RWPE1 (cell line): ENCODE data around the gene ABHD10.

ENCODE experiments used
- CTCF ChIA-PET: fragments of 350-600 bp; sonication (Branson Sonifier 250); formaldehyde crosslinking; extraction: SDS; loops from one replicate; lab custom pipeline; 2021; lab: Yijun Ruan, JAX
- POLR2A ChIA-PET: fragments of 400-600 bp; formaldehyde crosslinking; extraction: SDS; loops from one replicate; lab custom pipeline; 2020; ENCODE audit warnings: antibody characterized with exemption; ENCODE audit not compliant: low non-redundant PET; lab: Yijun Ruan, JAX
- DNase-seq: peaks from one replicate; pipeline ENCODE4 v3.0.0; 2012; ENCODE audit warnings: low spot score
- H3K27ac ChIP-seq: fragments of 450-650 bp; 2 replicates; pipeline ENCODE4 v1.5.1; 2017
- TF ChIP-seq, protein P1 (sequence below): fragments of 450-650 bp; conservative IDR thresholded peaks from 2 replicates; pipeline ENCODE4 v1.5.1; 2017; ENCODE audit warnings: low read depth, mild to moderate bottlenecking

ABHD10 gene

GRCh38 chr3:111980716-111981456 lies 2.1 kb downstream of the ABHD10 start:
- ChIA-PET CTCF (interaction anchor here (3.1 kb wide), 1 partner anchor 14 kb away, joined by 6 read pairs; no protein-coding TSS in a partner anchor), POLR2A (interaction anchor here (0.7 kb wide), 1 partner anchor 32 kb away, joined by 6 read pairs; no protein-coding TSS in a partner anchor)
- H3K27ac ChIP-seq, result no peak overlapping the region
- TF ChIP-seq, protein P1, sequence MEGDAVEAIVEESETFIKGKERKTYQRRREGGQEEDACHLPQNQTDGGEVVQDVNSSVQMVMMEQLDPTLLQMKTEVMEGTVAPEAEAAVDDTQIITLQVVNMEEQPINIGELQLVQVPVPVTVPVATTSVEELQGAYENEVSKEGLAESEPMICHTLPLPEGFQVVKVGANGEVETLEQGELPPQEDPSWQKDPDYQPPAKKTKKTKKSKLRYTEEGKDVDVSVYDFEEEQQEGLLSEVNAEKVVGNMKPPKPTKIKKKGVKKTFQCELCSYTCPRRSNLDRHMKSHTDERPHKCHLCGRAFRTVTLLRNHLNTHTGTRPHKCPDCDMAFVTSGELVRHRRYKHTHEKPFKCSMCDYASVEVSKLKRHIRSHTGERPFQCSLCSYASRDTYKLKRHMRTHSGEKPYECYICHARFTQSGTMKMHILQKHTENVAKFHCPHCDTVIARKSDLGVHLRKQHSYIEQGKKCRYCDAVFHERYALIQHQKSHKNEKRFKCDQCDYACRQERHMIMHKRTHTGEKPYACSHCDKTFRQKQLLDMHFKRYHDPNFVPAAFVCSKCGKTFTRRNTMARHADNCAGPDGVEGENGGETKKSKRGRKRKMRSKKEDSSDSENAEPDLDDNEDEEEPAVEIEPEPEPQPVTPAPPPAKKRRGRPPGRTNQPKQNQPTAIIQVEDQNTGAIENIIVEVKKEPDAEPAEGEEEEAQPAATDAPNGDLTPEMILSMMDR, result no peak
- DNase-seq, result no peak

DNA sequence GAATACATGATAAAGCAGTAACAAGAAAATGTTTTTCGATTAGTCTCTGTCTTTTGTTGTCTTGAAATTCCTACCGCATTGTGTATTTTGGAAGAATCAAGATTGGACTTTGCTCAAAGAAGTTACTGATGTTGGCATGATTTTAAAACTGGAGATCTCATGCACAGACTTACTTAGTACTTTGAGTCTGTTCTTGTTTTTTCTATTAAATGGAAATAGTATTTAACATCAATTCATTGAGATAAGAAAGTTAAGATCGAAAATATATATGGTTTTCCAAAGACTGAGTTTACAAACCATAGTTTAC lies 2.6 kb downstream of the ABHD10 start:
- CTCF ChIA-PET, result no interaction called here
- H3K27ac ChIP-seq, result no peak overlapping the region
- POLR2A ChIA-PET, result no interaction called here
- TF ChIP-seq, protein P1, result no peak
- DNase-seq, result no peak

DNA sequence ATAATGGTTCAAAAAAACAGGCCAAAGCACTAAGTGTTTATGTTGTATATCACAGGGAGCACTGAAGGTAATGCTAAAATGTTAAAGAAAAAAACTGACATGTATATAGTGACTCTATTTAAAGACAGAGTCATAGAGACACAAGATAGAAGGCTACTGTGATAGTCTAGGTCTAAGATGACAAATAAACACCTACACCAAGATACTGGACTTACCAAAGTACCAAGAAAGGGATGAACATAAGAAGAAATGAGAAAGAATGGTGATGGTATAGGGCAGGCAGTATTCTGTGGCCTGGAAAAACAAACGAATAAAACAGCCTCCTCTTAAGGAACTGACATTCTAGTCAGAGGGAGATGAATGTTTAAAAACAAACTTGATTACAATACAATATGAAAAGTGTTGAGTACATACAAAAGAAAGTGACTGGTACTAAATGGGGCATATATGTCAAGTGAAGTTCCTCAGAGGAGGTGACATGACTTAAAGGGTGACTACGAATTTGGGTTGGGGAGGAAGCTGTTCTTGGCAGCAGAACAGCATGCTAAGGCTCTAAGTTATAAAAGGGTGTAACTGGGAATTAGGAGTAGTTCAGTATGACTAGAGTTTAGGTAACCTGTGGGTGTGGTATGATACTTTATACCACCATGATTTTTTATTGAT lies 5.9 kb downstream of the ABHD10 start:
- CTCF ChIA-PET, result no interaction called here
- POLR2A ChIA-PET, result no interaction called here
- H3K27ac ChIP-seq, result no peak overlapping the region
- TF ChIP-seq, protein P1, result no peak
- no peak for DNase-seq

GRCh38 chr3:111986800-111987199 lies 8.0 kb downstream of the ABHD10 start:
- TF ChIP-seq, protein P1, result no peak
- DNase-seq, result no peak
- POLR2A ChIA-PET, result no interaction called here
- CTCF ChIA-PET, result interaction anchor here (0.5 to 0.6 kb wide), 2 partner anchors 20 to 21 kb away, joined by 3 read pairs; no protein-coding TSS in a partner anchor
- H3K27ac ChIP-seq, result no peak overlapping the region

GRCh38 chr3:111989061-111989678 lies 10.3 kb downstream of the ABHD10 start:
- no peak for DNase-seq
- no peak overlapping the region for H3K27ac ChIP-seq
- POLR2A ChIA-PET, result no interaction called here
- TF ChIP-seq, protein P1, result peak; percentile 78
- CTCF ChIA-PET, result interaction anchor here (0.6 to 2.3 kb wide), 12 partner anchors 9 to 519 kb away, joined by 3 to 10 read pairs (median 4); partner anchors contain the start of gene TAGLN3

GRCh38 chr3:111993038-111993437 lies 14.2 kb downstream of the ABHD10 start:
- H3K27ac ChIP-seq, result no peak overlapping the region
- TF ChIP-seq, protein P1, result no peak
- ChIA-PET POLR2A (no interaction called here), CTCF (interaction anchor here (0.9 kb wide), 1 partner anchor 20 kb away, joined by 3 read pairs; no protein-coding TSS in a partner anchor)
- no peak for DNase-seq
